Astrocyte of the cerebellum (primary cell): ENCODE results near the gene SCUBE3.

ENCODE experiments used
- DNase-seq: peaks from one replicate; pipeline ENCODE4 v3.0.0-alpha.2; 2011; ENCODE audit warnings: low read depth
- H3K4me3 ChIP-seq: 2 replicates; pipeline ENCODE4 v1.5.1; 2011; ENCODE audit warnings: mild to moderate bottlenecking, low read depth, low read length, moderate library complexity
- CTCF ChIP-seq: IDR thresholded peaks from 2 replicates; pipeline ENCODE4 v1.5.1; 2012; ENCODE audit warnings: low read length, low read depth, moderate library complexity, mild to moderate bottlenecking; ENCODE audit errors: missing control alignments
- in situ Hi-C: cut with HindIII; loops from 2 replicates; pipeline ENCODE4 v1.10.0; 2017; ENCODE audit warnings: low sequenced_read_pairs

Gene SCUBE3

GRCh38 chr6:35191889-35192288 is 21.9 kb upstream of the SCUBE3 start:
- no peak overlapping the region for H3K4me3 ChIP-seq
- TF ChIP-seq CTCF, result no peak
- in situ Hi-C loops, result loop anchor here (10.0 kb wide), 1 partner anchor 47 kb away; the partner anchor contains the start of gene TCP11
- DNase-seq, result no peak

GRCh38 chr6:35192301-35192860 is 21.4 kb upstream of the SCUBE3 start:
- no peak for TF ChIP-seq CTCF
- DNase-seq, result no peak
- H3K4me3 ChIP-seq, result no peak overlapping the region
- in situ Hi-C loops, result loop anchor here (10.0 kb wide), 1 partner anchor 48 kb away; the partner anchor contains the start of gene TCP11

DNA sequence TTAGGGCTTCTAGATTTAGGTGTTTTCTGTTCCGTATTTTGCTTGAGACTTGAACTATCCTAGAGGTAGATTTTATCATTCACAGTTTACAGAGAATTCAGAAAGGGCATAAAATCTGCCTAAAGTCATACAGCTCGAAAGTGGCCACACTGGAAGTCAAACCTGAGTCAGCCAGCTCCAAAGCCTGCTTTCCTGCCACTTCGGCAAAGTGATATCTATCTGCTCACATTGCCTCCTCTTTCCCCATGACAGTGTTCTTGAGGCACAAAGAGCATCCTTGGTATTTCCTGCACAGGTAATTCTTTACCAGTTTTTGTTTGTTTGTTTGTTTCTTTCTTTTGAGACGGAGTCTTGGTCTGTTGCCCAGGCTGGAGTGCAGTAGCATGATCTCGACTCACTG is 19.4 kb upstream of the SCUBE3 start:
- in situ Hi-C loops, result loop anchor here (10.0 kb wide), 1 partner anchor 50 kb away; the partner anchor contains the start of gene TCP11

GRCh38 chr6:35195120-35195780 is 18.5 kb upstream of the SCUBE3 start:
- in situ Hi-C loops, result loop anchor here (10.0 kb wide), 1 partner anchor 50 kb away; the partner anchor contains the start of gene TCP11
- DNase-seq, result no peak
- no peak overlapping the region for H3K4me3 ChIP-seq
- no peak for TF ChIP-seq CTCF

More for the DNA sequence above, 19.4 kb upstream of the SCUBE3 start:
- no peak for DNase-seq
- H3K4me3 ChIP-seq, result no peak overlapping the region
- TF ChIP-seq CTCF, result no peak

DNA sequence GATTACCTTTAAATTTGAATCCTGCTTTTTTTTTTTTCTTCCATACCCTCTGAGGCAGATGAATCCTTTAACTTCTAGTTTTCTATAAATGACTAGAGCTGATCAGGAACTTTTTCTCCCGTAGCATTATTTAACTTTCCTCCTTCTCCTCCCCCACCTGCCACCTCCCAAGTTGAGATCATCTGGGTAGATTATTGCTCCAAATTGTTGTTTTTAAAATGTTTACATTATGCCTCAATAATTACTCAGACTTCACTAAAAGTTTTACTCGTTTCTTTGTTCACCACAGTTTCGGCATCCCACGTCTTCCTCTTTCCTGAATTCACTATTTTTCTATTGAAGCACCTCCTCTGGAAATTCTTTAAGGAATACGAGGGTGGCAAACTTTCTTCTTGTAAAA is 16.6 kb upstream of the SCUBE3 start:
- no peak overlapping the region for H3K4me3 ChIP-seq
- TF ChIP-seq CTCF, result no peak
- no peak for DNase-seq
- in situ Hi-C loops, result loop anchor here (10.0 kb wide), 1 partner anchor 52 kb away; the partner anchor contains the start of gene TCP11

- TF ChIP-seq CTCF, result no peak
- DNase-seq, result no peak
- H3K4me3 ChIP-seq, result no peak overlapping the region
- in situ Hi-C loops, result loop anchor here (10.0 kb wide), 1 partner anchor 55 kb away; the partner anchor contains the start of gene TCP11
These were observed 13.9 kb upstream of the SCUBE3 start for GRCh38 chr6:35199866-35200265.
